WTC11 (cell line): ENCODE results near the gene SP3. TPM values are rescaled to one million over a fixed set of nuclear protein-coding genes. Genes with fewer than 3 reads are reported as not detected.

Experiments used
- ATAC-seq: fragments of 200-7000 bp; cut with Tn5 transposase; 2 replicates; pipeline ENCODE4 v1.10.0; 2021; ENCODE audit warnings: mild to moderate bottlenecking, moderate library complexity
- CTCF ChIA-PET: fragments of 300-600 bp; sonication (Branson Sonifier 250); formaldehyde crosslinking; loops from one replicate; lab custom pipeline; 2021; ENCODE audit warnings: antibody characterized with exemption; lab: Charles Lee
- POLR2A ChIA-PET: fragments of 350-600 bp; sonication (Branson Sonifier 250); formaldehyde crosslinking; loops from one replicate; lab custom pipeline; 2021; ENCODE audit warnings: antibody characterized with exemption; lab: Charles Lee
- DNase-seq: peaks from one replicate; pipeline ENCODE4 v3.0.0; 2021; ENCODE audit warnings: low spot score
- H3K27ac Mint-ChIP-seq: 2 replicates; pipeline ENCODE4 v1.8.0; 2021; ENCODE audit warnings: mixed read lengths
- H3K27me3 Mint-ChIP-seq: 2 replicates; pipeline ENCODE4 v1.8.0; 2021; ENCODE audit warnings: low read depth, mild to moderate bottlenecking, moderate library complexity, mixed read lengths
- H3K36me3 Mint-ChIP-seq: 2 replicates; pipeline ENCODE4 v1.8.0; 2021; ENCODE audit warnings: mixed read lengths
- H3K4me1 Mint-ChIP-seq: 2 replicates; pipeline ENCODE4 v1.8.0; 2022; ENCODE audit warnings: mixed read lengths
- H3K4me3 Mint-ChIP-seq: 2 replicates; pipeline ENCODE4 v1.8.0; 2021; ENCODE audit warnings: mild to moderate bottlenecking, moderate library complexity, mixed read lengths
- H3K9me3 Mint-ChIP-seq: 2 replicates; pipeline ENCODE4 v1.8.0; 2021; ENCODE audit warnings: mixed read lengths
- ATF6 ChIP-seq: sonication (generic); formaldehyde crosslinking; IDR thresholded peaks from 2 replicates; pipeline ENCODE4 v1.8.1; 2023; ENCODE audit warnings: mild to moderate bottlenecking, missing genetic modification reagents
- ETV6 ChIP-seq: sonication (generic); formaldehyde crosslinking; IDR thresholded peaks from 2 replicates; pipeline ENCODE4 v1.8.1; 2022; ENCODE audit warnings: mild to moderate bottlenecking, missing genetic modification reagents
- HMGA2 ChIP-seq: fragments of 250-450 bp; sonication (Bioruptor Pico); IDR thresholded peaks from 2 replicates; pipeline ENCODE4 v1.4.0; 2021; ENCODE audit warnings: mild to moderate bottlenecking, moderate library complexity
- JUN ChIP-seq: sonication (generic); formaldehyde crosslinking; IDR thresholded peaks from 2 replicates; pipeline ENCODE4 v1.8.0; 2023; ENCODE audit warnings: mild to moderate bottlenecking, missing genetic modification reagents
- MYBL2 ChIP-seq: sonication (generic); formaldehyde crosslinking; IDR thresholded peaks from 2 replicates; pipeline ENCODE4 v1.8.1; 2023; ENCODE audit warnings: mild to moderate bottlenecking, moderate library complexity, missing genetic modification reagents
- NR1H2 ChIP-seq: sonication (generic); formaldehyde crosslinking; IDR thresholded peaks from 2 replicates; pipeline ENCODE4 v1.9.0; 2021; ENCODE audit warnings: mild to moderate bottlenecking, moderate library complexity, missing genetic modification reagents
- TCF7 ChIP-seq: sonication (generic); formaldehyde crosslinking; IDR thresholded peaks from 2 replicates; pipeline ENCODE4 v1.8.0; 2022; ENCODE audit warnings: mild to moderate bottlenecking, low read depth, missing genetic modification reagents, moderate library complexity
- TEAD4 ChIP-seq: sonication (generic); formaldehyde crosslinking; IDR thresholded peaks from 2 replicates; pipeline ENCODE4 v1.8.0; 2022; ENCODE audit warnings: mild to moderate bottlenecking, missing genetic modification reagents
- ZBTB43 ChIP-seq: sonication (generic); formaldehyde crosslinking; IDR thresholded peaks from 2 replicates; pipeline ENCODE4 v1.8.1; 2023; ENCODE audit warnings: mild to moderate bottlenecking, missing genetic modification reagents
- ZMAT4 ChIP-seq: fragments of 250-450 bp; sonication (Bioruptor Pico); IDR thresholded peaks from 2 replicates; pipeline ENCODE4 v1.9.0; 2021; ENCODE audit warnings: mild to moderate bottlenecking
- ZNF263 ChIP-seq: sonication (generic); formaldehyde crosslinking; IDR thresholded peaks from 2 replicates; pipeline ENCODE4 v1.8.1; 2022; ENCODE audit warnings: low read depth, mild to moderate bottlenecking, moderate library complexity, missing genetic modification reagents
- ZNF317 ChIP-seq: sonication (generic); formaldehyde crosslinking; IDR thresholded peaks from 2 replicates; pipeline ENCODE4 v1.8.1; 2023; ENCODE audit warnings: low read depth, mild to moderate bottlenecking, moderate library complexity, missing genetic modification reagents, borderline replicate concordance
- ZNF416 ChIP-seq: fragments of 250-450 bp; sonication (Bioruptor Pico); IDR thresholded peaks from 2 replicates; pipeline ENCODE4 v1.9.0; 2021; ENCODE audit warnings: mild to moderate bottlenecking, inconsistent platforms
- ZNF423 ChIP-seq: fragments of 250-450 bp; sonication (Bioruptor Pico); IDR thresholded peaks from 2 replicates; pipeline ENCODE4 v2.1.2; 2022; ENCODE audit warnings: mild to moderate bottlenecking, moderate library complexity
- ZNF425 ChIP-seq: fragments of 250-450 bp; sonication (Bioruptor Pico); conservative IDR thresholded peaks from 2 replicates; pipeline ENCODE4 v1.9.0; 2021; ENCODE audit warnings: mild to moderate bottlenecking
- total RNA-seq: library from RNA; stranded (reverse); gene quantifications from 3 replicates; pipeline ENCODE4 v1.2.3, GENCODE V29; 2021
- TF ChIP-seq, protein P1 (sequence below): sonication (generic); formaldehyde crosslinking; IDR thresholded peaks from 2 replicates; pipeline ENCODE4 v1.8.1; 2023; ENCODE audit warnings: mild to moderate bottlenecking, missing genetic modification reagents, borderline replicate concordance
- TF ChIP-seq, protein P2 (sequence below): sonication (generic); formaldehyde crosslinking; conservative IDR thresholded peaks from 2 replicates; pipeline ENCODE4 v1.8.1; 2023; ENCODE audit warnings: mild to moderate bottlenecking, low read depth, missing genetic modification reagents, moderate library complexity
- TF ChIP-seq, protein P3 (sequence below): sonication (generic); formaldehyde crosslinking; IDR thresholded peaks from 2 replicates; pipeline ENCODE4 v1.8.0; 2022; ENCODE audit warnings: mild to moderate bottlenecking, missing genetic modification reagents
- TF ChIP-seq, protein P4 (sequence below): sonication (generic); formaldehyde crosslinking; IDR thresholded peaks from 2 replicates; pipeline ENCODE4 v1.8.0; 2023; ENCODE audit warnings: missing genetic modification reagents

The SP3 gene
- total RNA-seq, 1 experiment from 2014 or later: 88.5 TPM

- Mint-ChIP-seq H3K4me3 (no peak overlapping the region), H3K27me3 (no peaks in the 10 kb centered on the region; the same call in 1 of the 2 replicates), H3K9me3 (peaks cover 9% of the 10 kb centered on the region), H3K36me3 (no peaks in the 10 kb centered on the region), H3K4me1 (peaks cover 21% of the 10 kb centered on the region), H3K27ac (no peak overlapping the region)
- TF ChIP-seq ZNF425 (CRISPR knock-in tag) (no peak), ZMAT4 (no peak), ZNF423 (CRISPR knock-in tag) (no peak), ZBTB43 (CRISPR knock-in tag) (no peak), ETV6 (CRISPR knock-in tag) (no peak), ZNF317 (no peak), MYBL2 (no peak), NR1H2 (CRISPR knock-in tag) (no peak), ZNF416 (CRISPR knock-in tag) (no peak), ZNF263 (CRISPR knock-in tag) (no peak), JUN (CRISPR knock-in tag) (no peak), TCF7 (CRISPR knock-in tag) (no peak), HMGA2 (CRISPR knock-in tag) (no peak), TEAD4 (CRISPR knock-in tag) (no peak), ATF6 (no peak)
- TF ChIP-seq, protein P1, sequence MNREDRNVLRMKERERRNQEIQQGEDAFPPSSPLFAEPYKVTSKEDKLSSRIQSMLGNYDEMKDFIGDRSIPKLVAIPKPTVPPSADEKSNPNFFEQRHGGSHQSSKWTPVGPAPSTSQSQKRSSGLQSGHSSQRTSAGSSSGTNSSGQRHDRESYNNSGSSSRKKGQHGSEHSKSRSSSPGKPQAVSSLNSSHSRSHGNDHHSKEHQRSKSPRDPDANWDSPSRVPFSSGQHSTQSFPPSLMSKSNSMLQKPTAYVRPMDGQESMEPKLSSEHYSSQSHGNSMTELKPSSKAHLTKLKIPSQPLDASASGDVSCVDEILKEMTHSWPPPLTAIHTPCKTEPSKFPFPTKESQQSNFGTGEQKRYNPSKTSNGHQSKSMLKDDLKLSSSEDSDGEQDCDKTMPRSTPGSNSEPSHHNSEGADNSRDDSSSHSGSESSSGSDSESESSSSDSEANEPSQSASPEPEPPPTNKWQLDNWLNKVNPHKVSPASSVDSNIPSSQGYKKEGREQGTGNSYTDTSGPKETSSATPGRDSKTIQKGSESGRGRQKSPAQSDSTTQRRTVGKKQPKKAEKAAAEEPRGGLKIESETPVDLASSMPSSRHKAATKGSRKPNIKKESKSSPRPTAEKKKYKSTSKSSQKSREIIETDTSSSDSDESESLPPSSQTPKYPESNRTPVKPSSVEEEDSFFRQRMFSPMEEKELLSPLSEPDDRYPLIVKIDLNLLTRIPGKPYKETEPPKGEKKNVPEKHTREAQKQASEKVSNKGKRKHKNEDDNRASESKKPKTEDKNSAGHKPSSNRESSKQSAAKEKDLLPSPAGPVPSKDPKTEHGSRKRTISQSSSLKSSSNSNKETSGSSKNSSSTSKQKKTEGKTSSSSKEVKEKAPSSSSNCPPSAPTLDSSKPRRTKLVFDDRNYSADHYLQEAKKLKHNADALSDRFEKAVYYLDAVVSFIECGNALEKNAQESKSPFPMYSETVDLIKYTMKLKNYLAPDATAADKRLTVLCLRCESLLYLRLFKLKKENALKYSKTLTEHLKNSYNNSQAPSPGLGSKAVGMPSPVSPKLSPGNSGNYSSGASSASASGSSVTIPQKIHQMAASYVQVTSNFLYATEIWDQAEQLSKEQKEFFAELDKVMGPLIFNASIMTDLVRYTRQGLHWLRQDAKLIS (CRISPR knock-in tag): no peak
- TF ChIP-seq, protein P2, sequence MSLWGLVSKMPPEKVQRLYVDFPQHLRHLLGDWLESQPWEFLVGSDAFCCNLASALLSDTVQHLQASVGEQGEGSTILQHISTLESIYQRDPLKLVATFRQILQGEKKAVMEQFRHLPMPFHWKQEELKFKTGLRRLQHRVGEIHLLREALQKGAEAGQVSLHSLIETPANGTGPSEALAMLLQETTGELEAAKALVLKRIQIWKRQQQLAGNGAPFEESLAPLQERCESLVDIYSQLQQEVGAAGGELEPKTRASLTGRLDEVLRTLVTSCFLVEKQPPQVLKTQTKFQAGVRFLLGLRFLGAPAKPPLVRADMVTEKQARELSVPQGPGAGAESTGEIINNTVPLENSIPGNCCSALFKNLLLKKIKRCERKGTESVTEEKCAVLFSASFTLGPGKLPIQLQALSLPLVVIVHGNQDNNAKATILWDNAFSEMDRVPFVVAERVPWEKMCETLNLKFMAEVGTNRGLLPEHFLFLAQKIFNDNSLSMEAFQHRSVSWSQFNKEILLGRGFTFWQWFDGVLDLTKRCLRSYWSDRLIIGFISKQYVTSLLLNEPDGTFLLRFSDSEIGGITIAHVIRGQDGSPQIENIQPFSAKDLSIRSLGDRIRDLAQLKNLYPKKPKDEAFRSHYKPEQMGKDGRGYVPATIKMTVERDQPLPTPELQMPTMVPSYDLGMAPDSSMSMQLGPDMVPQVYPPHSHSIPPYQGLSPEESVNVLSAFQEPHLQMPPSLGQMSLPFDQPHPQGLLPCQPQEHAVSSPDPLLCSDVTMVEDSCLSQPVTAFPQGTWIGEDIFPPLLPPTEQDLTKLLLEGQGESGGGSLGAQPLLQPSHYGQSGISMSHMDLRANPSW (CRISPR knock-in tag): no peak
- TF ChIP-seq, protein P3, sequence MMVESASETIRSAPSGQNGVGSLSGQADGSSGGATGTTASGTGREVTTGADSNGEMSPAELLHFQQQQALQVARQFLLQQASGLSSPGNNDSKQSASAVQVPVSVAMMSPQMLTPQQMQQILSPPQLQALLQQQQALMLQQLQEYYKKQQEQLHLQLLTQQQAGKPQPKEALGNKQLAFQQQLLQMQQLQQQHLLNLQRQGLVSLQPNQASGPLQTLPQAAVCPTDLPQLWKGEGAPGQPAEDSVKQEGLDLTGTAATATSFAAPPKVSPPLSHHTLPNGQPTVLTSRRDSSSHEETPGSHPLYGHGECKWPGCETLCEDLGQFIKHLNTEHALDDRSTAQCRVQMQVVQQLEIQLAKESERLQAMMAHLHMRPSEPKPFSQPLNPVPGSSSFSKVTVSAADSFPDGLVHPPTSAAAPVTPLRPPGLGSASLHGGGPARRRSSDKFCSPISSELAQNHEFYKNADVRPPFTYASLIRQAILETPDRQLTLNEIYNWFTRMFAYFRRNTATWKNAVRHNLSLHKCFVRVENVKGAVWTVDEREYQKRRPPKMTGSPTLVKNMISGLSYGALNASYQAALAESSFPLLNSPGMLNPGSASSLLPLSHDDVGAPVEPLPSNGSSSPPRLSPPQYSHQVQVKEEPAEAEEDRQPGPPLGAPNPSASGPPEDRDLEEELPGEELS (CRISPR knock-in tag): no peak
- TF ChIP-seq, protein P4, sequence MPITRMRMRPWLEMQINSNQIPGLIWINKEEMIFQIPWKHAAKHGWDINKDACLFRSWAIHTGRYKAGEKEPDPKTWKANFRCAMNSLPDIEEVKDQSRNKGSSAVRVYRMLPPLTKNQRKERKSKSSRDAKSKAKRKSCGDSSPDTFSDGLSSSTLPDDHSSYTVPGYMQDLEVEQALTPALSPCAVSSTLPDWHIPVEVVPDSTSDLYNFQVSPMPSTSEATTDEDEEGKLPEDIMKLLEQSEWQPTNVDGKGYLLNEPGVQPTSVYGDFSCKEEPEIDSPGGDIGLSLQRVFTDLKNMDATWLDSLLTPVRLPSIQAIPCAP (CRISPR knock-in tag): no peak
- CTCF ChIA-PET: interaction anchor here (1.1 to 1.3 kb wide), 2 partner anchors 21 to 87 kb away, joined by 3 read pairs; no protein-coding TSS in a partner anchor
- DNase-seq: no peak
- no peak for ATAC-seq
- POLR2A ChIA-PET: interaction anchor here (0.6 kb wide), 1 partner anchor 568 kb away, joined by 3 read pairs; no protein-coding TSS in a partner anchor
Measured at GRCh38 chr2:173862612-173863217, 102.5 kb downstream of the SP3 start.
